ENCODE results near the gene BNIP3.

The BNIP3 gene

DNA sequence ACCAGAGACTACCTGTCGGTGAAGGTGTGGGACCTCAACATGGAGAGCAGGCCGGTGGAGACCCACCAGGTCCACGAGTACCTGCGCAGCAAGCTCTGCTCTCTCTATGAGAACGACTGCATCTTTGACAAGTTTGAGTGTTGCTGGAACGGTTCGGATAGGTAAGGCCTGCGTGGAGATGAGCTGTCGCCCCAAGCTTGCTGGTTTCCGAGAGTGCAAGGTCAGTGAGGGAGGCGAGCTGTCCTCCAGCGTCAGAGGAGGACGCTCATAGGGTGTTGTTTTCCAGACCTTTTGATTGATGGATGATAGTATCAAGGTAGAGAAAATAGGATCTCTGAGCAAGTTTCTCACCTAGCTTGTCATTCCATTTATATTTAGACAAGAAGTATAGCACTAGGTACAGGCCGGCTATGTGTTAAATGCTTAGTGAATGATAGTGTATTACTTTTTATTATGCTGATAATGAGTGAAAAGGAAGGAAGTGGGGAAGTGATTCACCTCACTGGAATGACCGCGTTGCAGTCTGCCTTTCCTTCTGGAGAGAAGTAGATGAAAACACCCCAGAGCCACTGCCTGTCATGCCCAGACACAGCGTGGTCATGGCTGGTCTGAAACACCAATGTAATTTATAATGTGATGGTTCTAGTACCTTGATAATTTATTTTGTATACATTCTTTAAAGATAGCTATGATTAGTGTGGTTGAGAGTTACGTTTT lies 33.9 kb downstream of the BNIP3 start:
- TF ChIP-seq, protein P1, sequence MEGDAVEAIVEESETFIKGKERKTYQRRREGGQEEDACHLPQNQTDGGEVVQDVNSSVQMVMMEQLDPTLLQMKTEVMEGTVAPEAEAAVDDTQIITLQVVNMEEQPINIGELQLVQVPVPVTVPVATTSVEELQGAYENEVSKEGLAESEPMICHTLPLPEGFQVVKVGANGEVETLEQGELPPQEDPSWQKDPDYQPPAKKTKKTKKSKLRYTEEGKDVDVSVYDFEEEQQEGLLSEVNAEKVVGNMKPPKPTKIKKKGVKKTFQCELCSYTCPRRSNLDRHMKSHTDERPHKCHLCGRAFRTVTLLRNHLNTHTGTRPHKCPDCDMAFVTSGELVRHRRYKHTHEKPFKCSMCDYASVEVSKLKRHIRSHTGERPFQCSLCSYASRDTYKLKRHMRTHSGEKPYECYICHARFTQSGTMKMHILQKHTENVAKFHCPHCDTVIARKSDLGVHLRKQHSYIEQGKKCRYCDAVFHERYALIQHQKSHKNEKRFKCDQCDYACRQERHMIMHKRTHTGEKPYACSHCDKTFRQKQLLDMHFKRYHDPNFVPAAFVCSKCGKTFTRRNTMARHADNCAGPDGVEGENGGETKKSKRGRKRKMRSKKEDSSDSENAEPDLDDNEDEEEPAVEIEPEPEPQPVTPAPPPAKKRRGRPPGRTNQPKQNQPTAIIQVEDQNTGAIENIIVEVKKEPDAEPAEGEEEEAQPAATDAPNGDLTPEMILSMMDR (IDR thresholded peaks at IDR 0.05; ENCODE audit: control insufficient read depth, insufficient read depth, low read depth, low read length, missing control alignments), result no peak
- DNase-seq (ENCODE audit: low read depth), result peak; percentile 13
- no peak overlapping the region for H3K4me3 ChIP-seq (ENCODE audit: control insufficient read depth, low read depth, low read length)

DNA sequence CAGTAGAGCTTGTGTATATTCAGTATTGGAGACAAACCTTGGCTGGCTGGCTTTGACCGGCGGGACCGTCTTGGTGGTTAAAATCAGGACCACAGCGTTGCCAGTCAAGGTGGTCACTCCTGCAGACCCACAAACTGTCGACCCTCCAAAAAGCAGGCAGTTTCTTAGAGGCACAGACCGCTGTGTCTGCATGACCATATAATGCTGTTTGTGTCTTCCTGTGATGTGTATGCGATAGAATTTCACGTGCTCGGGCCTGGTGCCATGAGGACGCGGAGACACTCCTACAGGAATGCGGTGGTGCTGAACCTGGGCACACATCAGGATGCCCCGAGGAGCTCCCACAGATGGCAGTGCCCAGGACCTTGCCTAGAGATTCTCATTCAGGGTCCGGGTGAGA lies 34.8 kb downstream of the BNIP3 start:
- no peak overlapping the region for H3K4me3 ChIP-seq (ENCODE audit: control insufficient read depth, low read depth, low read length)
- TF ChIP-seq, protein P1 (IDR thresholded peaks at IDR 0.05; ENCODE audit: control insufficient read depth, insufficient read depth, low read depth, low read length, missing control alignments), result no peak
- DNase-seq (ENCODE audit: low read depth), result no peak

DNA sequence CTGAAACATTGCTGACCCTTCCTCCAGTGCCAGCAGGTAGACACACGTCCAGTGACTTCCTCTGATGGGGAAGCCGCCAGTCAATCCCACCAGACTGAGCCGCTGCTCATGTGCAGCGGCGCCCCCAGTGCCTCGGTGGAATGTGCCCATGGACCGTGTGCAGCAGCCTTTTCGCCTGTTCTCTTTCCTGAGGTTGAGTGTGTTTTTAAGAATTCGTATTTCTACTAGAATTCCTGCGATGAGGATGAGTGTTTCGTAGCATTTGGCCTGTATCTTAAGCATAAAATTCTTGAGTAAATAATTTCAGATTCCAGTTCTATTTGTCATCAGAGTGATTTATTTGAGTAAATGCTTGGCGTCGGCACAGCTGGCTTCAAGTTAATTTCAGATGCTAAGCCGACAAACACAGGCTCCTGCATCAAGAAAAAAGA lies 35.4 kb downstream of the BNIP3 start:
- no peak overlapping the region for H3K4me3 ChIP-seq (ENCODE audit: control insufficient read depth, low read depth, low read length)
- TF ChIP-seq, protein P1 (IDR thresholded peaks at IDR 0.05; ENCODE audit: control insufficient read depth, insufficient read depth, low read depth, low read length, missing control alignments), result no peak
- peak; percentile 63 for DNase-seq (ENCODE audit: low read depth)

DNA sequence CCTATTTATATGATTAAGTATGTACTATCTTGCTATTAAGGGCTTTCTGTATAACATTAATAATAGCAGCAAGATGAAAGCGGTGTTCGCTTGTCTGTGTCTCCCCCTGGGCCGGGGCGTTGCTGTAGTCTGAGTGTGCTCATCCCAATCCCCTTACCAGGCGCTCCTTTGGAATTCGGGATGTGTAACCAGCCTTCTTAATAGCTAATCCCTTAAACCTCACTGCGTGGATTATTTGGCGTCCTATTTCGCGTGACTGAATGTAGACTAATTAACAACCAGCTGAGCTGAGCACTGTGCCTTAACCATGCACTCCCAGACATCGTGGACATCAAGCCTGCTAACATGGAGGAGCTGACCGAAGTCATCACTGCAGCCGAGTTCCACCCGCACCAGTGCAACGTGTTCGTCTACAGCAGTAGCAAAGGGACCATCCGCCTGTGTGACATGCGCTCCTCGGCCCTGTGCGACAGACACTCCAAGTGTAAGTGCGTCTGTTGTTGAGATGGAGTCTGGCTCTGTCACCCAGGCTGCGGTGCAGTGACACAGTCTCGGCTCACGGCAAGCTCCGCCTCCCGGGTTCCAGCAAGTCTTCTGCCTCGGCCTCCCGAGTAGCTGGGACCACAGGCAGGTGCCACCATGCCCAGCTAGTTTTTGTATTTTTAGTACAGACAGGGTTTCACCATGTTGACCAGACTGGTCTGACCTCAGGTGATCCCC lies 36.6 kb downstream of the BNIP3 start:
- no peak for DNase-seq (ENCODE audit: low read depth)
- TF ChIP-seq, protein P1 (IDR thresholded peaks at IDR 0.05; ENCODE audit: control insufficient read depth, insufficient read depth, low read depth, low read length, missing control alignments), result no peak
- H3K4me3 ChIP-seq (ENCODE audit: control insufficient read depth, low read depth, low read length), result no peak overlapping the region

DNA sequence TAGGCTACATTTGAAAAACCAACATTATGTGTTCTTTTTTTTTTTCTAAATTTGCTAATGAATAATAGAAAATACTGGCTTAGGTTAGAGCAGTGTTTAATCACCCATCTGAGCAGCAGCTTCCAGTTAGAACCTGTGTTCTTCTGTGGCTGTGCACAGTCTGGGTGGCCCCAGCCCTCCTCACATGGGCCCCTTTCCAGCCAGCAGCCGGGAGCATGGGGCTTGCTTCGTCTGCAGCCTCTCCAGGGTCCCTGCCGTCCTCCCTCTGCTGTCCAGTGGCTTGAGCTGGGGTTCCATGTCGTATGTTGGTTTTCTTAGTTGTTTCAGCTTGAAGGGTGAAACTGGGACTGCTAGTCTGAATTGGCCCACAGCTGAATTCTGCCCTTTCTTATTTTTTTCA lies 37.3 kb downstream of the BNIP3 start:
- DNase-seq (ENCODE audit: low read depth), result no peak
- TF ChIP-seq, protein P1 (IDR thresholded peaks at IDR 0.05; ENCODE audit: control insufficient read depth, insufficient read depth, low read depth, low read length, missing control alignments), result no peak
- H3K4me3 ChIP-seq (ENCODE audit: control insufficient read depth, low read depth, low read length), result no peak overlapping the region

DNA sequence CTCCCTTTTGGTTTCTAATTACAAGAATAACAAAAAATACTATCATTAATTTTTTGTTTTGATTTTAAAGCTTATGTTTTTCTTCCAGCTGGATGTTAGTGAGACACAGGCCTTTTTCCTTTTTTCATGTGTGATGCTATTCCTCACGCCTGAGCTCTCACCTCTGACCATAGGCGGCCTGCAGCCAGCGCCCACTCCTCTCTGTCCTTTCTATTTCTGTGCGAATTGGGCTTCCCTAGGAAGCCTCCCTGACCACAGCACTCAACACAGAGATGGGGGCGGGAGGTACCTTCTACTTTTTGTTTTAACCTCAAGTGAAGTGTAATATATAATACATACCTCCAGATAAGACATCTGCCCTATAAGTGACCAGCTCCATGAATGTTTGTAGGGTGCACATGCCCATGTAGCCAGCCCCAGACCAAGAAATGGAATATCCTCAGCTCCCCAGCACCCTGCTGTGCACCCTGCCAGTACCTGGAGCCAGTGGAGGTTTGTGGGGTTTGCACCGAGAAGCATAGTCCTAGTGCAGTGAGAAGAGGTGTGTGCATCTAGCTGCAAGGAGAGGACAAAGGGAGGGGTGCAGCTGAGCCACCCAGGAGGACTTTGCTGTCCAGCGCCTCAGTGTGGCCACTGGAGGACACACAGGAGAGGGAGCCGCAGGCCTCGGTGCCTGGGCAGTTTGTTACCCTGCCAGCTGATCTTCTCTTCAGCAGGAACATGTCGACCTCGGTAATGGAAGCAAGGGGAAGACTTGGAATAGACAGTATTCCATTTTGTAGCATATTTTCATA lies 38.5 kb downstream of the BNIP3 start:
- TF ChIP-seq, protein P1 (IDR thresholded peaks at IDR 0.05; ENCODE audit: control insufficient read depth, insufficient read depth, low read depth, low read length, missing control alignments), result peak; percentile 12
- no peak overlapping the region for H3K4me3 ChIP-seq (ENCODE audit: control insufficient read depth, low read depth, low read length)
- DNase-seq (ENCODE audit: low read depth), result no peak
